ENCODE results near the gene STMND1. TPM values are rescaled to one million over a fixed set of nuclear protein-coding genes. Genes with fewer than 3 reads are reported as not detected.

The STMND1 gene
- not detected in 2 replicates for total RNA-seq

GRCh38 chr6:17101422-17102257 lies at the start of gene STMND1:
TSS of gene STMND1 (plus strand) at chr6:17102050. CDS start at chr6:17102258, 208 bp downstream.

Other genes with a start within 250 kb of the STMND1 start
- 8.0 and 16.2 TPM in 2 replicates for gene RBM24, start 179.3 kb downstream of the STMND1 start, total RNA-seq